ENCODE results near the gene GPC3.

The GPC3 gene

GRCh38 chrX:133881007-133881406, 104.4 kb downstream of the GPC3 start:
- DNase-seq: no peak

GRCh38 chrX:133880032-133880443, 105.4 kb downstream of the GPC3 start:
- DNase-seq: no peak

GRCh38 chrX:133878710-133879109, 106.7 kb downstream of the GPC3 start:
- DNase-seq: no peak

GRCh38 chrX:133876646-133877045, 108.7 kb downstream of the GPC3 start:
- no peak for DNase-seq

GRCh38 chrX:133869270-133869669, 116.1 kb downstream of the GPC3 start:
- no peak for DNase-seq

- no peak for DNase-seq
Observed at GRCh38 chrX:133868682-133869081, 116.7 kb downstream of the GPC3 start.

GRCh38 chrX:133868250-133868649, 117.1 kb downstream of the GPC3 start:
- DNase-seq: no peak

GRCh38 chrX:133865761-133866471, 119.5 kb downstream of the GPC3 start:
- DNase-seq: no peak

GRCh38 chrX:133864236-133864635, 121.2 kb downstream of the GPC3 start:
- no peak for DNase-seq

- DNase-seq: no peak
Observed at GRCh38 chrX:133859860-133860259, 125.5 kb downstream of the GPC3 start.

- no peak for DNase-seq
Observed at GRCh38 chrX:133859336-133859735, 126.1 kb downstream of the GPC3 start.

- no peak for DNase-seq
Observed at GRCh38 chrX:133857640-133858269, 127.6 kb downstream of the GPC3 start.

GRCh38 chrX:133856819-133857218, 128.6 kb downstream of the GPC3 start:
- no peak for DNase-seq

- DNase-seq: no peak
Observed at GRCh38 chrX:133854290-133854689, 131.1 kb downstream of the GPC3 start.

GRCh38 chrX:133852837-133853356, 132.5 kb downstream of the GPC3 start:
- no peak for DNase-seq

- DNase-seq: no peak
Observed at GRCh38 chrX:133852401-133852800, 133.0 kb downstream of the GPC3 start.

GRCh38 chrX:133850399-133850798, 135.0 kb downstream of the GPC3 start:
- no peak for DNase-seq

- no peak for DNase-seq
Observed at GRCh38 chrX:133849676-133850075, 135.7 kb downstream of the GPC3 start.

GRCh38 chrX:133847340-133847994, 137.9 kb downstream of the GPC3 start:
- DNase-seq: no peak

GRCh38 chrX:133846311-133846710, 139.1 kb downstream of the GPC3 start:
- no peak for DNase-seq

- DNase-seq: no peak
Observed at GRCh38 chrX:133840415-133840814, 145.0 kb downstream of the GPC3 start.

- peak; percentile 19 for DNase-seq
Observed at GRCh38 chrX:133838761-133839676, 146.4 kb downstream of the GPC3 start.

GRCh38 chrX:133837091-133837490, 148.3 kb downstream of the GPC3 start:
- no peak for DNase-seq

Data from CD4-positive, alpha-beta T cell treated with Interleukin-12 subunit alpha and Interleukin-12 subunit beta, for 1 hour (primary cell).